NOMO-1 treated with dmso at 0.1 percent for 144 hours (cell line): ENCODE data around the gene STARD3NL.
A peak's percentile ranks its signal among the peaks of the same experiment; 100 is the strongest.
"Not testable (repeated sequence)": the region's sequence is repeated elsewhere in the genome, so short reads cannot be mapped to it uniquely, and the experiment has no call there.

Source experiments
- DNase-seq: peaks from one replicate; lab custom pipeline; 2025; ENCODE audit not compliant: unreplicated experiment; lab: John Stamatoyannopoulos, UW

Gene STARD3NL

DNA sequence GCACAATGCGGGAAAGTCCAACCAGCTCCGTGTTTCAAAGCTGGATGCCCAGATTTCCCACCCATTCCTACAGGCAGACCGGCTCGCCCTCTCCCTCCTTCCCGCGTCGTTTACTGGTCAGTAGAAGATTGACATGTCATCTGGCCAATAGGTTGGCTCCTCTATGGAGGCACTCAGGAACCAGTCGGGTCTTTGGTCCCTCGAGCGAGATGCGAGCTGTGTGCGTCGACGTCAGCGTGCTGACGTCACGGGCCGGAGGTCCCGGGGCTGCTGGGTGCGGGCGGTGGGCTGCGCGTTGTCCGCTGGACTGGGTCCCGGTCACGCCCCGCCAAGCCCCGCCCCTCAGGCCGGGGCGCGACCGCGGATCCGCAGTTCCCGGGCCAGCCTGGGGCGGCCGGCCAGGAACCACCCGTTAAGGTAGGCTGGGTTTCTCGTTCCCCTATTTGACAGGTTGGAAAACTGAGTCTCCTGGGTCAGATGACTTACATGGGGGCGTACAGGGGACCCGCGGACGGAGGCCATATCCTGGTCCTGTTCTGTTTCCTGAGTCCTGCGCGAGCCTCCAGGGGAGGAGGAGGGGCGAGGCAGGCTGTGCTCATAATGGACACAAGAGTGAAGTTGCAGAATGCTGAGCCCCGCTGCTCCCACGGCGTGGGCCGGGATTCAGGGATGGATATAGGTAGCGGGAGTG, at the start of gene STARD3NL:
Gene STARD3NL (plus strand): TSS at position 242 of the 691 bp plus-strand sequence. CDS start 29,260 bp downstream, outside the sequence.
- peak; percentile 92 for DNase-seq

GRCh38 chr7:38129162-38129561, 48.9 kb upstream of the STARD3NL start:
- DNase-seq = no peak

DNA sequence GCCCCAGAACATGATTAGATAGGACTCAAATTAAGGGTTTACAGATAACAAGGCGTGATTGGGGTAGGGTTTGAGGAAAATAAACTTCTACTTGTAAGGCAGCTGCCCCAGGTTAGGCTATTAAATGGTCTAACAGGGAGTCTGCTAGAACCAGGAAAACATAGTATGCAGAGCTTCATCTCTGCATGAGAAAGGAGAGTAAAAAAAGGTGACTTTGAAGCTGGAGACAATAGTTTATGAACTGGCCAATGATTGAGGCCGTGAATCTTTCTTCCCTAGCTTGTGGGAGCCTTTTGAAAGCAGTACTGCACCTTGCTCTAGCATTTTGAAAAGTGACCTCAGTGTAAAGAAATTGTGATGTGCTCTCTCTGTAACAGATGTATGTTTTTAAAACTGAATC, 48.5 kb upstream of the STARD3NL start:
- DNase-seq = no peak

DNA sequence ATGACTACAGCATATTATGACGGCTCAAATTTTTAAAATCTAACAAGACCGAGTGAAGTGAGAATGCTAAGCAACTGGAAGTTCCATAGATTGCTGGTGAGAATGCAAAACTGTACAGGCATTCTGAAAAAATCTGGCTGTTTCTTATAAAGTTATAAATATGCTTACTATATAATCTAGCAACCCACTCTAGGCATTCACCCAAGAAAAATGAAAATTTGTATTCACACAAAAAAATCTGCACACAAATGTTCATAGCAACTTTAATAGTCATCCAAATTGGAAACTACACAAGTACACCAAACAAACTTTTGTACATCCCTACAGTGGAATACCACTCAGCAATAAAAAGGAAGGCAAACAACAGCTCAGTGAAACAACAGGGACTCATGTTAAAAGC, 39.9 kb upstream of the STARD3NL start:
- DNase-seq = no peak

GRCh38 chr7:38141187-38141586, 36.9 kb upstream of the STARD3NL start:
- no peak for DNase-seq

DNA sequence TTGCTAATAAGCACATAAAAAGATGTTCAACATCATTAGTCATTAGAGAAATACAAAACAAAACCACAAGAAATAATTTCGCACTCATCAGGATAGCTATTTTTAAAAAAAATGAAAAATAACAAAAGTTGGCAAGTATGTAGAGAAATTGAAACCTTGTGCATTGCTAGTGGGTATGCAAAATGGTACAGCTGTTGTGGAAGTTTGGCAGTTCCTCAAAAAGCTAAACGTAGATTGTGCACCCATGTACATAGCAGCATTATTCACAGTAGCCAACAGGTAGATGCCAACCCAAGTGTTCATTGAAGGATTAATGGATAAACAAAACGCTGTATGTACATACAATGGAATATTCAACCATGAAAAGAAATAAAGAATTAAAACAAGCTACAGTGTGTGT, 35.3 kb upstream of the STARD3NL start:
- no peak for DNase-seq

DNA sequence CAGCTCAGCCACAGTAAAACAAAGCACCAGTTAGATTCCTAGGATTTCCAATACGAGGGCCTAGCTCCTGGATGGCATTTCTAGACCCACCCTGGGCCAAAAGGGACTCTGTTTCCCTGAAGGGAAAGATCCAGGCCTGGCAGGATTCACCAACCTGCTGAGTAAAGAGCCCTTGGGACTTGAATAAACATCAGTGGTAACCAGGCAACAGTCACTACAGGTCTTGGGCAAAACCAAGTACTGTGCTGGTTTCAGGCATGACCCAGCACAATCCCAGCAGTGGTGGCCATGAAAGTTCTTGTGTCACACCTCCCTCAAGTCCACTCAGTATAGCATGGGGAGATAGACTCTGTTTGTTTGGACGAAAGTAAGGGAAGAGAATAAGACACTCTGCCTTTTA, 31.0 kb upstream of the STARD3NL start:
- no peak for DNase-seq

DNA sequence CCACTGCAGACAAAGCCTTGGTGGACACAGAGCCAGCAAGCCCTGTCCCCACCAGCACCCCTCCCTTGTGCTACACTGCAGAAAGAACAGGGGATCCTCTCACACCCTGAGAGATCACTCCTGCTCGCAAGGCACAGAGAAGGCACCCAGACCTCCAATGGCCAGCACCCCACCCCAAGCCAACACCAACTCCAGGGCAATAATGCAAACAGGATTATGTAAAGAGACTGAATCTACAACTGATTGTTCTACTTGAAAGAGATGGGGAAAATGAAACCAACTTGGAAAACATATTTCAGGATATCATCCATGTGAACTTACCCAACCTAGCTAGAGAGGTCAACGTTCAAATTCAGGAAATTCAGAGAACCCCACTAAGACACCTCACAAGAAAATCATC, 26.5 kb upstream of the STARD3NL start:
- no peak for DNase-seq

DNA sequence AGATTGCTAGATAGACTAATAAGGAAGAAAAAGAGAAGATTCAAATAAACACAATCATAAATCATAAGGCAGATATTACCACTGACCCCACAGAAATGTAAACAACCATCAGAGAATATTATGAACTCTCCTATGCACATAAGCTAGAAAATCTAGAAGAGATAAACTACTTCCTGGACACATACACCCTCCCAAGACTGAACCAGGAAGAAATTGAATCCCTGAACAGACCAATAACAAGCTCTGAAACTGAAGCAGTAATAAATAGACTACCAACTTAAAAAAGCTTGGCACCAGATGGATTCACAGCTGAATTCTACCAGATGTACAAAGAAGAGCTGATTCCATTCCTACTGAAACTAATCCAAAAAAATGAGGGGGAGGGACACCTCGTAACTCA, 24.5 kb upstream of the STARD3NL start:
- no peak for DNase-seq

- DNase-seq = no peak
These were observed 23.8 kb upstream of the STARD3NL start for GRCh38 chr7:38154278-38154677.

- no peak for DNase-seq
These were observed 18.0 kb upstream of the STARD3NL start for GRCh38 chr7:38160003-38160571.

GRCh38 chr7:38162036-38162435, 16.0 kb upstream of the STARD3NL start:
- no peak for DNase-seq

DNA sequence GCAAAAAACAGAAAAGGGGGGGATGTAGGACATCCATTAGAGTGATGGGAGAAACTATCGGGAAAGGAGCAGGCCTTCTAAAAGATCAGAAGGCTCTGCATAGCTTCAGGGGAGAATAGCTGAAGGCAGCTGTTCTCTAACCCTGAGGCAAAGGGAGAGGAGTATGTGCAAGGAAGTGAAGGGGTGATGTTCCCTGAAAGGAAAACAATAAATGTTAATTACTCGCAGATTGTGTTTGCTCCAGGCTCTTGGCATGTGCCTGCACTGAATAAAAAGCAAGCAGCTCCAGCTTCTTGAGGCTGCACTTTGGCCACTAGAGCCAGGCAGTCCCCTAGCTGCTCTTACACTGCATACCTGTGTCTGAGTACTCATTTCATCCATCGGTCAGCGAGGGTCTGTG, 14.4 kb upstream of the STARD3NL start:
- DNase-seq = no peak

DNA sequence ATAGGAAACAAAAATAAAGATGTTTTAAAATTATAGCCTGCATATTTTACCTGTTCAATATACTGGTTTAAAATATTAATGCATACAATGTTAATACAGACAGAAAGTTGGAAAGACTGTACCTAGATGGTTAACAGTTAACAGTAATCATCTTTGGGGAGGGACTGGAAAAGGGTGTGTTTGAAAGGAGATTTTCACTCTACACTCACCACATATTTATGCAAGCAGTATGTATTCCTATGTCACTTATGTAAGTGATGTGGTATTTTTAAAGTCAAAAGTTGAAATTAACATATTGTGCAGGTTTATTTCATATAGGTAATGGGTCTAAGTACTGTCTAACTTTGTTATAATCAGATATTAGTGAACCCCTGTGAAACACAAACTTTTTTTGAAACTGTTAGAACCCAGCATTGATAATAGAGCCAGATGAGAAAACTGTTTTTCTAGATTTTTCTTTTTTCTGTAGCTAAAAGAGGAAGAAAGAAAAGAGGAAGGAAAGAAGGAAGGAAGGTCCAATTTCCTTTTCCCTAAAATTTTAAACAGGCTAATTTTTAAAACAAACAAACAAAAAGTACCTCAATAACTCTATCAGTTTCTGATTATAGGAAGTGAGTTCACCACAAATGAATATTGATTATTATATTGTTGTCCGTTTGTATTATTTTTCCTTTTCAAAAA, 9.0 kb upstream of the STARD3NL start:
- no peak for DNase-seq

DNA sequence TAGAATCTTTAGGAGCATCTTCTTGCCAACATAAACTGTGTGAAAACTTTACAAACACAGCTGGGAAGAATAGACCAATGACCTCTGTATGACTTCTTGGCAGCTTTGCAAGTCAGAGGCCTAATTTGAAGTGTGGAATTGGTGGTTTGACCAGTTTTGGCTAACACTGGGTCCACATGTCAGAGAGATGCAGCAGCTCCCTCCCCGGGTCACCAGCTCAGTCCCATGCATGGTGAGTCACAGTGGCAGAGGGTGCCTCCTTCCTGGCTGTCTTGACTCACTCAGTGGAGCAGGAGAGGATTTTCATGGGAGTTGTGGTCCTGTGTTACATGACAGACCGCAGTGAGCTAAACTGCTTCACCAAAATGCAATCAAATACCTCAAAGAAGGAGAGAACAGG, 8.2 kb upstream of the STARD3NL start:
- no peak for DNase-seq

GRCh38 chr7:38171623-38172391, 6.2 kb upstream of the STARD3NL start:
- DNase-seq = peak; percentile 57

- not testable (repeated sequence) for DNase-seq
These were observed 2.5 kb upstream of the STARD3NL start for GRCh38 chr7:38175547-38175946.

DNA sequence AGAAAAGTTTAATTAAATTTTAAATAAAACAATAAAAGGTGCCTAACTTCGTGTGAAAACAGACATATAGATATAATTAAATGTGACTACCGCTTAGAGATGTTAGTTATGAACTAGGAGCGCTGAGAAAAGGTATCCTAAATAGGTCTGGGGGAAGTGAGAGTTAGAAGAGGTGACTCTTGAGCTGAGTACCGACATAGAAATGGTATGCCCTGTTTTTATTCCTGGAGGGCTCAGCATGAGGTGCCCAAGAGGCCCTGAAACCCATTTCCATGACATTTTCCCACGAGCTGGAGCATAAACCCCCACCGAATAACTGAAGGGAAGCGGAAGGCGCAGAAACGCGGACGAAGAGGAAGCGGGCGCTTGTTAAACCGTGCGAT, 433 bp upstream of the STARD3NL start:
- no peak for DNase-seq

- peak; percentile 22 for DNase-seq
These were observed 775 bp downstream of the STARD3NL start for GRCh38 chr7:38178695-38179344.

DNA sequence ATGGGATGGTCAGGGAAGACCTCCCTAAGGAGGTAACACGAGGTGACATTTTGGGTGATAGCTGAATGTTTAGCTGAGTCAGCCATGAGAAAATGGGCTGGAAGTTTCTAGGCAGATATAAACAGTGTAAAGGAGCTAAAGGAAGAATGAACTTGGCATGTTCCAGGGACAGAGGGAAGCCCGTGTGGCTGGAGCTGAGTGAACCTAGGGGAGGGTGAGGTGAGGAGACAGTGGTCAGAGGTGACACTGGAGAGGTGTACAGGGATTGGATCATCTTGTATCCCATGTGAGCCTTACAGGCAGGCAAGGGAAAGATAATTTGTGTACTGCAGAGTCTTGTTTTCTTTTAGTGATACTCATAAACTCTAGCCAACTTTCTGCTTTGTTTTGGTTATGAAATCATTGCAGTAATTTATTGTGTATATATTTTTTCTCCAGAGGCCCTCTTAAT, 1.8 kb downstream of the STARD3NL start:
- no peak for DNase-seq

GRCh38 chr7:38181111-38181510, 3.1 kb downstream of the STARD3NL start:
- DNase-seq = no peak
